Fibroblast of lung (primary cell): ENCODE results near the gene ARPIN. TPM values are rescaled to one million over a fixed set of nuclear protein-coding genes. Genes with fewer than 3 reads are reported as not detected.
A peak's percentile ranks its signal among the peaks of the same experiment; 100 is the strongest.

Source experiments
- DNase-seq, 2 donors: peaks; one replicate each; pipeline versions ENCODE4 v3.0.0 to v3.0.0-alpha.2; 2010; ENCODE audit warnings: low read depth in 2 of 2
- H2AFZ ChIP-seq: 2 replicates; pipeline ENCODE4 v1.5.1; 2012; ENCODE audit warnings: low read length, control low read depth, inconsistent platforms
- H3K27ac ChIP-seq: 2 replicates; pipeline ENCODE4 v1.5.1; 2011; ENCODE audit warnings: low read length, control low read depth; ENCODE audit not compliant: insufficient read depth
- H3K27me3 ChIP-seq: 2 replicates; pipeline ENCODE4 v1.5.1; 2011; ENCODE audit warnings: mild to moderate bottlenecking, low read length; ENCODE audit not compliant: control insufficient read depth, insufficient read depth
- H3K36me3 ChIP-seq: 2 replicates; pipeline ENCODE4 v1.5.1; 2011; ENCODE audit warnings: low read length; ENCODE audit not compliant: control insufficient read depth, insufficient read depth
- H3K4me1 ChIP-seq: 2 replicates; pipeline ENCODE4 v1.5.1; 2011; ENCODE audit warnings: low read length; ENCODE audit not compliant: control insufficient read depth, insufficient read depth; ENCODE audit errors: extremely low read depth
- H3K4me2 ChIP-seq: 2 replicates; pipeline ENCODE4 v1.5.1; 2011; ENCODE audit warnings: low read length, control low read depth; ENCODE audit not compliant: insufficient read depth; ENCODE audit errors: extremely low read depth
- H3K4me3 ChIP-seq, 4 experiments: fragments of 200-600 bp in 1 of 4; sonication (generic) in 1 of 4; replicated peaks in 1 of 4; 2 replicates each; pipeline ENCODE4 v1.5.1; 2011 to 2016; ENCODE audit warnings: low read length in 4 of 4, low read depth in 3 of 4, mild to moderate bottlenecking in 3 of 4, control low read depth in 2 of 4, inconsistent platforms in 1 of 4, mixed read lengths in 1 of 4; ENCODE audit not compliant: insufficient read depth in 1 of 4; ENCODE audit errors: control extremely low read depth in 1 of 4
- H3K79me2 ChIP-seq: 2 replicates; pipeline ENCODE4 v1.5.1; 2012; ENCODE audit warnings: mild to moderate bottlenecking, low read length, inconsistent platforms; ENCODE audit not compliant: control insufficient read depth, insufficient read depth
- H3K9ac ChIP-seq: 2 replicates; pipeline ENCODE4 v1.5.1; 2011; ENCODE audit warnings: mild to moderate bottlenecking, low read length, control low read depth; ENCODE audit not compliant: insufficient read depth
- H3K9me3 ChIP-seq: 2 replicates; pipeline ENCODE4 v1.5.1; 2012; ENCODE audit warnings: low read depth, low read length; ENCODE audit not compliant: control insufficient read depth, insufficient read depth
- H4K20me1 ChIP-seq: 2 replicates; pipeline ENCODE4 v1.5.1; 2011; ENCODE audit warnings: low read length; ENCODE audit not compliant: control insufficient read depth, insufficient read depth; ENCODE audit errors: extremely low read depth
- CTCF ChIP-seq, 2 donors: IDR thresholded peaks in 1 of 2; conservative IDR thresholded peaks in 1 of 2; 1 replicate in 1 of 2; 2 replicates in 1 of 2; pipeline ENCODE4 v1.5.1; 2011 to 2012; ENCODE audit warnings: low read length in 2 of 2, control low read depth in 1 of 2, inconsistent platforms in 1 of 2, low read depth in 1 of 2, mild to moderate bottlenecking in 1 of 2
- EZH2 ChIP-seq: IDR thresholded peaks from 2 replicates; pipeline ENCODE4 v1.5.1; 2012; ENCODE audit warnings: low read length, control low read depth, mild to moderate bottlenecking; ENCODE audit errors: missing control alignments
- polyA plus RNA-seq, 2 donors: library from polyadenylated mRNA; depleted of rRNA in 1 of 2; stranded (reverse) in 1 of 2; unstranded in 1 of 2; fragments of >200 nt; gene quantifications; 2 replicates each; pipeline ENCODE4 v1.2.1, GENCODE V29; 2011 to 2012; ENCODE audit warnings: missing spikeins in 1 of 2
- total RNA-seq: library from RNA; depleted of rRNA; stranded (reverse); fragments of >200 nt; gene quantifications from 2 replicates; pipeline ENCODE4 v1.2.1, GENCODE V29; 2014

The ARPIN gene
- total and polyA plus RNA-seq, 2 donors (not counting 1 experiment from before 2014, with no cell fraction given) = 13.2 to 13.4 TPM

DNA sequence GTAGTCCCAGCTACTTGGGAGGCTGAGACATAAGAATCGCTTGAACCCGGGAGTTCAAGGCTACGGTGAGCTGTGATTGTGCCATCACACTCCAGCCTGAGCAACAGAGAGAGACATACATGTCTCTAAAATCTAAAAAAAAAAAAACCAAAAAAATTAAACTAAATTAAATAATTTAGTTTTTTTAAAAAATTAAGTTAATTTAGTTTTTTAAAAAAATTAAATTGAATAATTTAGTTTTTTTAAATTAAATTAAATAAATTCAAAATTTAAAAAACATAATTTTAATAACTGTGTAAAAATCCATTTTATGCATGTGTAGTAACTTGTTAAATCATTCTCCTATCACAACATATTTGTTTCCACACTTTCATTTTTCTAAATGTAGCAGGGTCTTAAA lies 20.1 kb upstream of the ARPIN start:
- no peaks in the 10 kb centered on the region for H3K9me3 ChIP-seq
- no peaks in the 10 kb centered on the region for H3K79me2 ChIP-seq
- TF ChIP-seq EZH2 = no peak
- TF ChIP-seq CTCF (conservative IDR thresholded peaks at IDR 0.05 in 1 of 2, IDR thresholded peaks at IDR 0.05 in 1 of 2; ENCODE audit: low read depth in 1 of 2, low read length in 2 of 2) = no peak
- no peak overlapping the region for H3K4me3 ChIP-seq
- H3K36me3 ChIP-seq = no peaks in the 10 kb centered on the region
- H3K4me2 ChIP-seq = no peak overlapping the region
- H4K20me1 ChIP-seq = no peaks in the 10 kb centered on the region
- H3K9ac ChIP-seq = no peak overlapping the region
- no peak overlapping the region for H3K27ac ChIP-seq
- DNase-seq = no peak
- H2AFZ ChIP-seq = no peak overlapping the region
- no peaks in the 10 kb centered on the region for H3K4me1 ChIP-seq
- H3K27me3 ChIP-seq = peaks cover 15% of the 10 kb centered on the region

GRCh38 chr15:89928421-89928820 lies 15.7 kb upstream of the ARPIN start:
- H3K9me3 ChIP-seq = no peaks in the 10 kb centered on the region
- no peak overlapping the region for H3K27ac ChIP-seq
- H4K20me1 ChIP-seq = no peaks in the 10 kb centered on the region
- no peaks in the 10 kb centered on the region for H3K36me3 ChIP-seq
- DNase-seq = no peak
- no peak overlapping the region for H2AFZ ChIP-seq
- H3K4me3 ChIP-seq = no peak overlapping the region
- H3K27me3 ChIP-seq = peaks cover 11% of the 10 kb centered on the region
- no peak overlapping the region for H3K9ac ChIP-seq
- H3K79me2 ChIP-seq = no peaks in the 10 kb centered on the region
- no peak overlapping the region for H3K4me2 ChIP-seq
- TF ChIP-seq EZH2 = no peak
- no peak for TF ChIP-seq CTCF (conservative IDR thresholded peaks at IDR 0.05 in 1 of 2, IDR thresholded peaks at IDR 0.05 in 1 of 2; ENCODE audit: low read depth in 1 of 2, low read length in 2 of 2)
- H3K4me1 ChIP-seq = no peaks in the 10 kb centered on the region

DNA sequence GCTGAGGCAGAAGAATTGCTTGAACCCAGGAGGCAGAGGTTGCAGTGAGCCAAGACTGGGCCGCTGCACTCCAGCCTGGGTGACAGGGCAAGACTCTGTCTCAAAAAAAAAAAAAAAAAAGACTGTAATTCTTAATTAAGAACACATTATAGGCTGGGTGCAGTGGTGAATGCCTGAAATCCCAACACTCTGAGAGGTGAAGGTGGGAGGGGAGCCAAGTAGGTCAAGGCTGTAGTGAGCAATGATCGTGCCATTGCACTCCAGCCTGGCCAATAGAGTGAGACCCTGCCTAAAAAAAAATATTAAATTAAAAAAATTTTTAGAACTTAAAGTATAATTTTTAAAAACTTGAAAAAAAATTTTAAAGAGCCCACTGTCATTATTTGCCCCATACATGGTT lies 13.4 kb upstream of the ARPIN start:
- Histone ChIP-seq H3K79me2 (no peaks in the 10 kb centered on the region), H3K4me1 (no peaks in the 10 kb centered on the region), H3K27ac (no peak overlapping the region), H3K4me2 (no peak overlapping the region), H3K9ac (no peak overlapping the region), H3K4me3 (no peak overlapping the region), H3K9me3 (no peaks in the 10 kb centered on the region), H3K36me3 (no peaks in the 10 kb centered on the region), H3K27me3 (peaks cover 2% of the 10 kb centered on the region), H2AFZ (no peak overlapping the region), H4K20me1 (no peaks in the 10 kb centered on the region)
- peak in 1 of 2 donors; percentile 5 for DNase-seq
- TF ChIP-seq CTCF (conservative IDR thresholded peaks at IDR 0.05 in 1 of 2, IDR thresholded peaks at IDR 0.05 in 1 of 2; ENCODE audit: low read depth in 1 of 2, low read length in 2 of 2) (no peak), EZH2 (no peak)
